Vagina (tissue), 2 donors: Measurements from ENCODE around the gene REEP6.
"Not testable (repeated sequence)": the region's sequence is repeated elsewhere in the genome, so short reads cannot be mapped to it uniquely, and the experiment has no call there.

Experiments
- CTCF ChIP-seq, 3 experiments: fragments of 450-650 bp in 2 of 3; fragments of 200-600 bp in 1 of 3; sonication (generic) in 1 of 3; IDR thresholded peaks; one replicate each; pipeline ENCODE4 v1.5.1; 2017 to 2019; ENCODE audit warnings: antibody characterized with exemption in 3 of 3, mild to moderate bottlenecking in 2 of 3, moderate library complexity in 2 of 3
- POLR2A ChIP-seq, 2 donors: fragments of 450-650 bp; IDR thresholded peaks; one replicate each; pipeline ENCODE4 v1.6.1; 2017; ENCODE audit warnings: antibody characterized with exemption in 2 of 2, mild to moderate bottlenecking in 2 of 2, moderate library complexity in 2 of 2
- POLR2AphosphoS5 ChIP-seq, 2 donors: sonication (generic); formaldehyde crosslinking; IDR thresholded peaks; one replicate each; pipeline ENCODE4 v1.9.0; 2017; ENCODE audit warnings: antibody characterized with exemption in 2 of 2, mild to moderate bottlenecking in 2 of 2, low read depth in 1 of 2; ENCODE audit not compliant: insufficient read depth in 1 of 2

DNA sequence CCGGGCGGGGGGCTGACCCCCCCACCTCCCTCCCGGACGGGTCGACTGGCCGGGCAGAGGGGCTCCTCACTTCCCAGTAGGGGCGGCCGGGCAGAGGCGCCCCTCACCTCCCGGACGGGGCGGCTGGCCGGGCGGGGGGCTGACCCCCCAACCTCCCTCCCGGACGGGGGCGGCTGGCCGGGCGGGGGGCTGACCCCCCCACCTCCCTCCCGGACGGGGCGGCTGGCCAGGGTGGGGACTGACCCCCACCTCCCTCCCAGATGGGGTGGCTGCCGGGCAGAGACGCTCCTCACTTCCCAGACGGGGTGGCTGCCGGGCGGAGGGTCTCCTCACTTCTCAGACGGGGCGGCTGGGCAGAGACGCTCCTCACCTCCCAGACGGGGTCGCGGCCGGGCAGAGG is 8.2 kb downstream of the REEP6 start:
- TF ChIP-seq POLR2A (IDR thresholded peaks at IDR 0.05); CTCF (IDR thresholded peaks at IDR 0.05); POLR2AphosphoS5 (IDR thresholded peaks at IDR 0.05; ENCODE audit: insufficient read depth in 1 of 2, low read depth in 1 of 2): not testable (repeated sequence)
